HL-60 (cell line): Measurements from ENCODE around the gene FJX1.

Experiments used
- CTCF ChIP-seq: IDR thresholded peaks from one replicate; pipeline ENCODE4 v1.5.1; 2011; ENCODE audit warnings: low read length, control low read depth, inconsistent platforms; ENCODE audit not compliant: insufficient read depth
- GABPA ChIP-seq: IDR thresholded peaks from 2 replicates; pipeline ENCODE4 v1.6.1; 2012; ENCODE audit warnings: low read depth
- POLR2AphosphoS5 ChIP-seq: IDR thresholded peaks from 2 replicates; pipeline ENCODE4 v1.6.1; 2012; ENCODE audit warnings: low read depth
- REST ChIP-seq: IDR thresholded peaks from 2 replicates; pipeline ENCODE4 v1.6.1; 2012; ENCODE audit warnings: low read depth; ENCODE audit not compliant: insufficient replicate concordance
- SPI1 ChIP-seq: IDR thresholded peaks from 2 replicates; pipeline ENCODE4 v1.6.1; 2012; ENCODE audit warnings: low read depth, mild to moderate bottlenecking, borderline replicate concordance

DNA sequence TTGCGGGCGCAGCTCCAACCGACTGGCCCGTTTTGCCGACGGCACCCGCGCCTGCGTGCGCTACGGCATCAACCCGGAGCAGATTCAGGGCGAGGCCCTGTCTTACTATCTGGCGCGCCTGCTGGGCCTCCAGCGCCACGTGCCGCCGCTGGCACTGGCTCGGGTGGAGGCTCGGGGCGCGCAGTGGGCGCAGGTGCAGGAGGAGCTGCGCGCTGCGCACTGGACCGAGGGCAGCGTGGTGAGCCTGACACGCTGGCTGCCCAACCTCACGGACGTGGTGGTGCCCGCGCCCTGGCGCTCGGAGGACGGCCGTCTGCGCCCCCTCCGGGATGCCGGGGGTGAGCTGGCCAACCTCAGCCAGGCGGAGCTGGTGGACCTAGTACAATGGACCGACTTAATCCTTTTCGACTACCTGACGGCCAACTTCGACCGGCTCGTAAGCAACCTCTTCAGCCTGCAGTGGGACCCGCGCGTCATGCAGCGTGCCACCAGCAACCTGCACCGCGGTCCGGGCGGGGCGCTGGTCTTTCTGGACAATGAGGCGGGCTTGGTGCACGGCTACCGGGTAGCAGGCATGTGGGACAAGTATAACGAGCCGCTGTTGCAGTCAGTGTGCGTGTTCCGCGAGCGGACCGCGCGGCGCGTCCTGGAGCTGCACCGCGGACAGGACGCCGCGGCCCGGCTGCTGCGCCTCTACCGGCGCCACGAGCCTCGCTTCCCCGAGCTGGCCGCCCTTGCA, 1.0 kb downstream of the FJX1 start:
- TF ChIP-seq CTCF: no peak
- TF ChIP-seq POLR2AphosphoS5: no peak
- TF ChIP-seq REST: no peak
- TF ChIP-seq GABPA: no peak
- no peak for TF ChIP-seq SPI1
